Stimulated activated memory B cell treated with anti-CD40 and anti-IgM and Interleukin-4, amounts not matched to agents 10 μg/mL and 1 μg/mL and 100 μg/mL, for 72 hours (primary cell): ENCODE data around the gene COA1.

Experiments
- ATAC-seq: fragments of 150-1000 bp; cut with Tn5 transposase; 2 replicates; pipeline ENCODE4 v1.10.0; 2021
- H3K27ac Mint-ChIP-seq: one replicate; pipeline ENCODE4 v1.8.0; 2022; ENCODE audit warnings: mild to moderate bottlenecking, mixed read lengths
- H3K27me3 Mint-ChIP-seq: one replicate; pipeline ENCODE4 v1.8.0; 2022; ENCODE audit warnings: mixed read lengths
- H3K36me3 Mint-ChIP-seq: one replicate; pipeline ENCODE4 v1.8.0; 2022; ENCODE audit warnings: mixed read lengths
- H3K4me1 Mint-ChIP-seq: one replicate; pipeline ENCODE4 v1.8.0; 2022; ENCODE audit warnings: mixed read lengths
- H3K4me3 Mint-ChIP-seq: one replicate; pipeline ENCODE4 v1.8.0; 2022; ENCODE audit warnings: mild to moderate bottlenecking, moderate library complexity, mixed read lengths
- H3K9me3 Mint-ChIP-seq: one replicate; pipeline ENCODE4 v1.8.0; 2022; ENCODE audit warnings: mixed read lengths

COA1 gene

DNA sequence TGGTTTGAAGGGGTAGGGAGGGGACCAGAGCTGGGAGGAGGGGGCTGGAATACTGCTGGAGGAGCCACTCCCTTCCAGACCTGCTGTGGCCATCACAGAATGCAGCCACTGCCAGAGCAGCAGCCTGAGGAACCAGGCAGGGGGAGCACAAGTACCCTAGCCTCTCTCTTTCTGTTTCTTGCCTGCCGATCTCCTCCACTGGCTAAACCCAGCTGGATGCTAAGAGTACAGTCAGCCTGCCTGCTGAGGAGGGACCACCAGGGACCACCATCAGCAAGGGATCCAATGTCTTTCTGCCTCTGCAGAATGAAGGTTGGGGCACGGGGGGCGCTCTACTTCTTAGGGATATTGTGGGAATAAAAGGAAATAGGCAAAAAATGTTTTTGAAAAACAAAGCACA lies 33.9 kb upstream of the COA1 start:
- Mint-ChIP-seq H3K36me3 (no peaks in the 10 kb centered on the region), H3K27ac (peak overlapping the region; percentile 26), H3K9me3 (no peaks in the 10 kb centered on the region), H3K4me1 (peaks cover 30% of the 10 kb centered on the region), H3K4me3 (no peak overlapping the region), H3K27me3 (no peaks in the 10 kb centered on the region)
- ATAC-seq = no peak

DNA sequence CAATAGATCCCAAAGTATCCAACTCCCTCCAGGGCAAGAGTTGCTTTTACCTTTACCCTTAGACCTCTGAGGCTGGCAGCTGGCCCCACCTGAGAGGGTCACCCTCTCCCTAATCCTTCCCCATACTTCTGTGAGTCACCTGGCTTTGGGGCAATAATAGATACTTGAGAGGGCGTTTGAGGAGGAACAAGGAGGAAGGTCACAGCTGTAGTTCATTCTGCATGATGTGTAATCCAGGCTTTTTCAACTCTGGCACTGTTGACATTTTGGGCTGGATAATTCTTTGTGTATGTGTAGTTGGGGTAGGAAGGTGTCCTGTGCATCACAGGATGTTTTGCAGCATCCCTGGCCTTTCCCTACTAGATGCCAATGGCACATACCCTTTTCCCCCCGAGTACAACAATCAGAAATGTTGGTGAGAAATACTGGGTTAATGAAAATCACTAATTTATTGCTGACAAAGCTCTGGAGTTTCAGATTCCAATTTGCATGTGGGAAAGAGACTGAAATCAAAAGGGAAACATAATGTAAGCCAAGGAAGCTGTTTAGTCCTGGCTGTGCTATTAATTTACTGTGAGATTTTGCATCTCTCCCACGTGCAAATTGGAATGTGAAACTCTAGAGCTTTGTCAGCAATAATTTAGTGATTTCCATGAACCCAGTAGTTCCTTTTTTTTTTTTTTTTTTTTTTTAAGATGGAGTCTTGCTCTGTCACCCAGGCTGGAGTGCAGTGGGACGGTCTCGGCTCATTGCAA lies 32.8 kb upstream of the COA1 start:
- no peaks in the 10 kb centered on the region for H3K9me3 Mint-ChIP-seq
- H3K4me1 Mint-ChIP-seq = peaks cover 35% of the 10 kb centered on the region
- no peak for ATAC-seq
- no peak overlapping the region for H3K27ac Mint-ChIP-seq
- H3K4me3 Mint-ChIP-seq = no peak overlapping the region
- no peaks in the 10 kb centered on the region for H3K27me3 Mint-ChIP-seq
- H3K36me3 Mint-ChIP-seq = no peaks in the 10 kb centered on the region

DNA sequence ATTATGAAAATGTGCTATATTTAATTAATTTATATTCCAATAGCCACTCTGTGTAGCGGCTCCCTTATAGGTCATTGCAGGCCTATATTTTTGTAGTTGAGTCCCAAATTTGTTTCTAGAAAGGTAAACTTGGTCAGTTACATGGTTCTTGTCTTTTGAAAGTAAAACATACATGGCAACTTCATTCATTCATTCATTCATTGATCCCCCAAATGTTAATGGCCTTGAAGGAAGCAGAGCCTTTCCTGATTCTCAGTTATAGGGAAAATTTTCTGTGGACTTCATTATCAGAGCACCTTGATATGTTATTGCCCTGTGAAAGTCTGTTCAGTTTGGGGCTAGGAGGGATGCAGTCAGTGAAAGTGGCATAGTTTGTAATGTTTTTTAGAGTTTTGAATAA lies 32.1 kb upstream of the COA1 start:
- Mint-ChIP-seq H3K36me3 (no peaks in the 10 kb centered on the region), H3K27me3 (no peaks in the 10 kb centered on the region), H3K4me1 (peaks cover 35% of the 10 kb centered on the region), H3K27ac (no peak overlapping the region), H3K9me3 (no peaks in the 10 kb centered on the region), H3K4me3 (no peak overlapping the region)
- ATAC-seq = no peak

DNA sequence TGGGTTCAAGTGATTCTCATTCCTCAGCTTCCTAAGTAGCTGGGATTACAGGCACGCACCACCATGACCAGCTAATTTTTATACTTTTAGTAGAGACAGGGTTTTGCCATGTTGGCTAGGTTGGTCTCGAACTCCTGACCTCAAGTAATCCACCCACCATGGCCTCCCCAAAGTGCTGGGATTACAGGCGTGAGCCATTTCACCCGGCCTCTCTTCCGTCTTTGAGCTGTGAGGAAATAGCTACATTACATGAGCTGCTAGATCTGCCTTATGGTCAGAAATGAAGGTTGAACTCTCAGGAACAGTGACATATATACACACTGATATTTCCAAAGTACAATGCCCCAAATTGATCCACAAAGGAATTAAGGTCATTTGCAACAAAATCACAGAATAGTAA lies 31.5 kb upstream of the COA1 start:
- Mint-ChIP-seq H3K36me3 (no peaks in the 10 kb centered on the region), H3K27me3 (no peaks in the 10 kb centered on the region), H3K4me3 (no peak overlapping the region), H3K4me1 (peaks cover 35% of the 10 kb centered on the region), H3K9me3 (no peaks in the 10 kb centered on the region), H3K27ac (no peak overlapping the region)
- no peak for ATAC-seq

DNA sequence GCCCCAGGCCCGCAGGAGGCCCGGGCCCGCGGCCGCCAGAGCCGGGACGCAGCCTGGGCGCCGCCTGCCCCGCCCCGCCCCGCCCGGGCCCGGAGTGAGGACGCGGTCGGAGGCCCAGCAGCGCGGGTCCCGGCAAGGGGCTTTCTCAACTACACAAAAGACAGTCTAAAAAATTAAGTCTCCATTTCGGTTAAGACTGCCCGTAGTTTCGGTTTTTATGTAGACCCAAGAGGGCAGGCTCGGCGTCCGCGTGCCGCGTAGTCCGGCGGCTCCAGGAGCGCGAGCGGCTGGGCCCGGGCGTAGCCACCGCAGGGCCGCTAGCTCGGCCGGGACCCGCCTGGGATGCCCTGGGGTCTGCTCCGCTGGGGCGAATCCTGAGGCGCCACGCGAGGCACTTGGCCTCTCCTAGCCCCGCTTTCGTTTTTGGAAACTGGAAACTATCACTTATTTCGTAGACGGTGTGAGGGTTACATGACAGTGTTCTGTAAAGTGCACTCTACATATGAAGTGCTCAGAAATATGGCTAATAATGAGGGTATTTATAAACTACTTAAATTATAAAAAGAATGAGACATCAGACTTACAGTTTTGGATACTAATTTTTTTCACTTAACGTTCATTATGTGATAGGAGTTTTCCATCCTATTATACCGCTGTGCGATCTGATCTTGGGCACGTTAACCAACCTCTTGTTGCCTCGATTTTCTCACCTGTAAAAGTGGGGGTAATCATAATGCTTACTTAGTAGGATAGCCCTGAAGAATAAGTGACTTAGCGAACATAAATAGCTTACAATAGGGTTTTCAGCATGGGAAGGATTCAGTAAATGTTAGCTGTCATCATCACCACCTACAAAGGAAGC lies 29.7 kb upstream of the COA1 start:
- Mint-ChIP-seq H3K36me3 (no peaks in the 10 kb centered on the region), H3K4me1 (peaks cover 27% of the 10 kb centered on the region), H3K27ac (peak overlapping the region; percentile 45), H3K4me3 (peak overlapping the region; percentile 77), H3K27me3 (no peaks in the 10 kb centered on the region), H3K9me3 (no peaks in the 10 kb centered on the region)
- peak; percentile 82 for ATAC-seq

DNA sequence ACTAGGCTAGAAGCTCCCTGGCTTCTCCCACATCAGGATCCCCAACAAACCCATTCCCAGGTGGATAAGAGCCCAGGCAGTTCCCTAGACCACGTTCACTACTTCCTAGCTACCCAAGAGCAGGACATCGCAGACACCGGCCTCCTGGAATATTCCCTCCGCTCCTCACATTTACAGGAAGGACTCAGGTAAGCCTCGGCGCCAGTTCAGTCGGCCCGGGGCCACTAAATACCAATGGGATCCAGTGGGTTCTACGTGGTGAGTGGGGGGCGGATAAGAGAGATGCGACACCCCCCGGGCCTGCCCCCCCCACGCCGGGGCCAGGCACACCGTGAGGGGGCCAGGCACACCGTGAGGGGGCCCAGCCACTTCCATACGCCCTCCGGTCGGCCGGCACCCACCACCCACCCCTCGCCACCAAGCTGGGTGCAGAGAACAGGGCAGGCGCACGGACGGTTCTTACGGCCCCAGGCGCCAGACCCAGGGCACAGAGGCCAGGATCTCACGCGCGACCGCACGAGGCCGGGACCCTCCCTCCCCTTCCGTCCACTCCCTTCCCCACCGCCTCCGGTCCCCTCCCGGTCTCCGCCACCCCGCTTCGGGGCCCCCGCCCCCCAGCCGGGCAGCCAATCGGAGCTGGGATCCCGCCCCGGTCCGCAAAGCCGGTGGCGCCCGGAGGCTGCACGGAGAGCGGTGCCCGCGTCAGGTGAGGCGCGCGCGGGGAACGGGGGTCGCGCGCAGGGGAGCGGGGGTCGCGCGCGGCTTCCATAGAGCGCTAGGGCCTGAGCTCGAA lies 28.9 kb upstream of the COA1 start, which contains the start of gene BLVRA:
TSS of gene BLVRA (plus strand) at position 652 of the 793 bp plus-strand sequence. CDS start 12,479 bp downstream, outside the sequence.
- Mint-ChIP-seq H3K27me3 (no peaks in the 10 kb centered on the region), H3K9me3 (no peaks in the 10 kb centered on the region), H3K4me1 (peaks cover 23% of the 10 kb centered on the region), H3K4me3 (peak within 1 kb of the TSS; percentile 77), H3K36me3 (no peaks in the 10 kb centered on the region), H3K27ac (peak within 1 kb of the TSS; percentile 45)
- ATAC-seq = peak; percentile 87

DNA sequence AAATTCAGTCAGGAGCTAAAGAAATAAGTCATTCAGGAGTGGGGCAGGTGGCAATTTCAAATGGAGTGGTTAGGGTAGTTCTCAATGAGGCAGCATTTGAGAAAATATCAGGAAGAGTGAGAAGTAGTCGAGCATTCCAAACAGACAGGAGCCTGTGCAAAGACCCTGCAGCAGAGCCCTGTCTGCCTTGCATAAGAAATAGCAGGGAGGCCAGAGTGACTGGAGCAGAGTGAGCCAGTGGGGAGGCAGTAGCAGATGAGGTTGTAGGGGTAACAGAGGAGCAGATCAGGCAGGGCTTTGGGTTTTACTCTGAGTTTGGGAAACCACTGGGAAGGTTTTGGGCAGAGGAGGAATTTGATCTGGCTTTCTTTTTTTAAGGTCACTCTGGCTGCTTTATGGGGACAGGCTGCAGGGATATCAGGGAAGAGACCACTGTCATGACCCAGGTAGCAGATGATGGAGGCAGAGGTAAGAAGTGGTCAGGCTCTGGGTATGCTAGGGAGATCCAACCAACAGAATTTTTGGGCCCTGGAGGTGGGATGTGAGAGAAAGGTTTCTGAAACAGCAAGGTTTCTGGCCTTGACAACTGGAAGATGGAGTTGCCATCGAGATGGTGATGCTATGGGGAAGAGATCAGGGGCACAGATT lies 27.9 kb upstream of the COA1 start:
- no peaks in the 10 kb centered on the region for H3K9me3 Mint-ChIP-seq
- H3K27me3 Mint-ChIP-seq = no peaks in the 10 kb centered on the region
- ATAC-seq = no peak
- H3K36me3 Mint-ChIP-seq = no peaks in the 10 kb centered on the region
- peak overlapping the region; percentile 23 for H3K4me3 Mint-ChIP-seq
- H3K27ac Mint-ChIP-seq = peak overlapping the region; percentile 3
- peaks cover 17% of the 10 kb centered on the region for H3K4me1 Mint-ChIP-seq

DNA sequence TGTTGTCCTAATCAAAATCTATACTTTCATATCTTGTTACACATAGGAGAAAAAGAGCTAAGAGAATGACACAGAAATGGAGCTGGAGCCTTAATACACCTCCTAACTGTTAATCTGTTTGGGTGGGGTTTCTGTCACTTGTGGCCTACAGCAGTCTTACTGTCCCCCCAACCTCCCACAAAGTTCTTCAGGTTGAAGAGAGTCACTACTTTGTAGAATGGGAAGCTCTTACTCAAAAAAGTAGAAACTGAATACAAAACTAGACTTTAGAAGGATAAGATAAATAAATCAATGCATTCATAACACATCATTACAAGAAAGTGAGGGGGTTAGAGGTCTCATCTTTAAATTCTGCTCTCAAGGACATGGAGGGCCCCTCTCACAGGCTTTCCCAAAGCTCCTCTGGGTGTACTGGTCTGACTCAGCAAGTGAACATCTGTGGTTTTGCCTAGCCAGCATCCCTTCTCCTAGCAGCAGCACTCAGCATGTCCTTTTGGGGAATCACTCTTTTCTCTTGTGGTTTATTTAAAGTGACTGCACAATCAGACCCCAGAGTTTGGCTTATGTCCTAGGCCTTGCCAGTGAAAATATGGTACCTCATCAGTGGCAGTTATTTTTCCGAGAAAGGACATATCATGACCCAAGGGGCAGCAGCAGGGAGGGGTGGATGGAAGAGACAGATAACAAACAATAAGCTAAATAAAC lies 27.2 kb upstream of the COA1 start:
- no peak for ATAC-seq
- no peak overlapping the region for H3K27ac Mint-ChIP-seq

DNA sequence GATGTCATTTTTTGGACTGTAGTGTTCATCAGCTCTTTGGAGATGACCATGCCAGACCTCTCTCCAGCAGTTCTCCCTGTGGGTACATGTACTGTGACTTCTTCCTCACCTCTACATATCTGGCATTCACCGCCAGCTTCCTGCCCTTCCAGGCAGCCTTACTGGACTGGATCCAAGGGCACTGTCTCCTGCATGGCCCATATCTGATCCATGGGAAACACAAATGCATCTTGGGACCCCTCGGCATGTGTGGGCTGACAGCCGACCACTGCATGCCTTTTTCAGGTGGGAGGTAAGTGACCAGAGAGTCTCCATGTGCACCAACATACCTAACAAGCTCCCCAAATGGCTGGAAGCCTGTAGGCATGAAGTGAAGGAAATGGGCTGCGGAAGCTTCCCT lies 25.3 kb upstream of the COA1 start:
- no peak overlapping the region for H3K27ac Mint-ChIP-seq
- H3K4me3 Mint-ChIP-seq = no peak overlapping the region
- peaks cover 5% of the 10 kb centered on the region for H3K4me1 Mint-ChIP-seq
- no peaks in the 10 kb centered on the region for H3K36me3 Mint-ChIP-seq
- no peak for ATAC-seq
- H3K27me3 Mint-ChIP-seq = no peaks in the 10 kb centered on the region
- no peaks in the 10 kb centered on the region for H3K9me3 Mint-ChIP-seq

More for the DNA sequence above, 27.2 kb upstream of the COA1 start:
- Mint-ChIP-seq H3K9me3 (no peaks in the 10 kb centered on the region), H3K4me1 (peaks cover 11% of the 10 kb centered on the region), H3K4me3 (peak overlapping the region; percentile 23), H3K27me3 (no peaks in the 10 kb centered on the region), H3K36me3 (no peaks in the 10 kb centered on the region)

DNA sequence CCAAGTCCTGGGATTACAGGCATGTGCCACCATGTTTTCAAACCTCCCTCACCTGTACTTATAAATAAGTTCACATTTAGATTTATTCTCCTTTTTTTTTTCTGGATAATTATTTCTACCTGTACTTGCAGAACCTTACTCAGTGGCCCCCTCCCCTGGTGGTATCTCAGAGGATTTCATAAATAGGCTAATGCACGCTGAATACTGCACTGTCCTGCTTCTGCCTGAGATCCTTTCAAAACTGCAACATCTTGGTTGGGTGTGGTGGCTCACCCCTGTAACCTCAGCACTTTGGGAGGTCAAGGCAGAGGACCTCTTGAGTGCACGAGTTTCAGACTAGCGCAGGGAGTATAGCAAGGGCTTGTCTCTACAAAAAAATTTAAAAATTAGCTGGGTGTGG lies 24.5 kb upstream of the COA1 start:
- Mint-ChIP-seq H3K9me3 (no peaks in the 10 kb centered on the region), H3K36me3 (no peaks in the 10 kb centered on the region), H3K4me1 (peaks cover 5% of the 10 kb centered on the region), H3K4me3 (no peak overlapping the region), H3K27me3 (no peaks in the 10 kb centered on the region), H3K27ac (no peak overlapping the region)
- no peak for ATAC-seq

DNA sequence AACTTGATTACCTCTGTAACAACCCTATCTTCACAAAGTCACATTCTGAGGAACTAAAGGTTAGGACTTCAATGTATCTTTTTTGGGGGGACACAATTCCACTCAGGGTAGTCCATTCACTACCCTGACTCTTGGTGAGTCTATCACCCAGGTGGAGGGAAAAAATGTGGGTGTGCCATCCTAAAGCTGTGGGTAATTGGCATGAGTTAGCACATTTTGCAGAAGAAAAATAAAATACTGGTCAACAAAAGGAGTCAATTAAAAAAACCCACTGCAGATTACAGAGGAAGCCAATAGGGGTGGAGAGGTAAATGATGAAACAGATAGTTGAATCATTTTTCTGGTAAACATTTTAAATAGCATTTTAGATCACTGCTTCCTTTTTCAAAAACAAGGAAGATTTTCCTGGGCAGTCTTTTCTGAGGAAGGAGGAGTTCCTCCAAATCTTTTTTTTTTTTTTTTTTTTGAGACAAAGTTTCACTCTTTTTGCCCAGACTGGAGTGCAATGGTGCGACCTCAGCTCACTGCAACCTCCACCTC lies 24.0 kb upstream of the COA1 start:
- no peaks in the 10 kb centered on the region for H3K27me3 Mint-ChIP-seq
- H3K27ac Mint-ChIP-seq = no peak overlapping the region
- no peaks in the 10 kb centered on the region for H3K9me3 Mint-ChIP-seq
- H3K36me3 Mint-ChIP-seq = no peaks in the 10 kb centered on the region
- peaks cover 5% of the 10 kb centered on the region for H3K4me1 Mint-ChIP-seq
- ATAC-seq = no peak
- H3K4me3 Mint-ChIP-seq = no peak overlapping the region

DNA sequence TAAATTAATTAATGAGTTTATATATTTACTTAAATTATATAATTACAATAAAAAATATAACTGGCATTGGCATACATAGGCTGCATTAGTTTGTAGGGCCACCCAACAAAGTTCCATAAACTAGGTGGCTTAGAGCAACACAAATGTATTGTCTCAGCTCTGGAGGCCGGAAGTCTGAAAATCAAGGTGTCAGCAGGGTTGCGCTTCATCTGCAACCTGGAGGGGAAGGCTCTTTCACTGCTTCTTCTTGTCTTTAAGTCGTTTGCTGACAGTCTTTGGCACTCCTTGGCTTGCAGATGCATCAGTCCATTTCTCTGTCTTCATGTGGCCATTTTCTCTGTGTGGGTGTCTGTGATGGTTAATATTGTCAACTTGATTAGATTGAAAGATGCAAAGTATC lies 23.1 kb upstream of the COA1 start:
- H3K36me3 Mint-ChIP-seq = no peaks in the 10 kb centered on the region
- no peak for ATAC-seq
- H3K4me3 Mint-ChIP-seq = no peak overlapping the region
- no peaks in the 10 kb centered on the region for H3K27me3 Mint-ChIP-seq
- H3K4me1 Mint-ChIP-seq = no peaks in the 10 kb centered on the region
- H3K27ac Mint-ChIP-seq = no peak overlapping the region
- no peaks in the 10 kb centered on the region for H3K9me3 Mint-ChIP-seq

DNA sequence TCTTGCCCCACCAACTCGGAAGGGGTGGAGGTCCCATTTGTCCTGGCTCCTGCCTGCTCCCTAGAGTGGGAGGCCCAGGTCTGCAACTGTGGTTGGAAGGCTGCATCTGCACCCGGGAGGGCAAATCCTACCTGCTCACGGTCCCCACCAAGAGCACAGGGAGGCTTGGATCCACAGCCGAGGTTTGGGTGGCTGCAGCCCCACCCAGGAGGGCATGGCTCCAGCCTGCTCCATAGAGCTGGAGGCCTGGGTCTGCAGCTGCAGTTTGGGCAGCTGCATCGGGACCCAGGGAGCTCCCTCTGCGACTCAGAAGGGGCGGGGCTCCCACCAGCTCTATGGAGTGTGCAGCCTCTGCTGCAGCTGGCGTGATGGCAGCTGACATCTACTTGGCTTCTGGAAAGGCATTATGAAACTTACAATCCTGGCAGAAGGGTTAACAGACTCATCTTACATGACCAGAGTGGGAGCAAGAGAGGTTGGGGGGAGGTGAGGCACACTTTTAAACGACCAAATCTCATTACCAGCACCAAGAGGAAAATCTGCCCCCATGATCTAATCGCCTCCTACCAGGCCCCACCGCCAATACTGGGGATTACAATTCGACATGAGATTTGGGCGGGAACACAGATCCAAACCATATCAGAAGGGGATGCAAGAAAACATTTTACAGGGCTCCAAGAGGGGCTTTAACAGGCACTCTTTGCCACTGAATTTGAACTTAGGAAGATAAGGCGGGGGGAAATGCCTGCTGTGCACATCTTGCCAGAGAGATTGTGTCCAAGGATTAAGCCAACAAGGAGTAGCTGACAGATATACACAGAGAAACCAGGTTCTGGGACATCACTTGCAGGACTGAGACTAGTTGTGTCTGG lies 20.9 kb upstream of the COA1 start:
- no peaks in the 10 kb centered on the region for H3K4me1 Mint-ChIP-seq
- H3K9me3 Mint-ChIP-seq = no peaks in the 10 kb centered on the region
- ATAC-seq = no peak
- H3K36me3 Mint-ChIP-seq = no peaks in the 10 kb centered on the region
- no peak overlapping the region for H3K27ac Mint-ChIP-seq
- no peak overlapping the region for H3K4me3 Mint-ChIP-seq
- peaks cover 12% of the 10 kb centered on the region for H3K27me3 Mint-ChIP-seq
